ENCODE measurements around the gene SQSTM1. TPM values are rescaled to one million over a fixed set of nuclear protein-coding genes. Genes with fewer than 3 reads are reported as not detected.

The SQSTM1 gene
- total and polyA plus RNA-seq, 9 of the 15 experiments (the other 6 are each of a cell fraction or from before 2014, with no cell fraction given) = 5.6 to 148 (median 64.0) TPM

DNA sequence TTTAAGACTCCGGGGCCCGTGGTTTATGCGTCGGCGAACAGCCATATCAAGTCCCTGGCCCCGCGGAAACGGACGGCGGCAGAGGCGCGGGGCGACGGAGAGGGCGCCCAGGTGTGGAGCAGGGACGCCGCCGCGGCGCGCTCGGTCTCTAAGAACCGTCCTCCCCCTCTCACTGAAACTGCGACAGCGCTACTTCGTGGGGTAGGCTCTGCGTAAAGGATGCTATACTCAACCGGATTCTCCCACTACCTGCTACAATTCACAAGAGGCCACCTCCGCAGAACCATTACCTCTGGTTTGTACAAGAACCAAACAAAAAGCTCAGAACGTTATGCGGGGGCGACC lies 37.5 kb downstream of the SQSTM1 start:
- H4K20me1 ChIP-seq (replicated peaks; ENCODE audit: control insufficient read depth, insufficient read depth, low read length) = no peaks in the 10 kb centered on the region
- no peaks in the 10 kb centered on the region for H3K9me1 ChIP-seq (ENCODE audit: control insufficient read depth, insufficient read depth, low read length)
- H3K79me2 ChIP-seq (ENCODE audit: control insufficient read depth, insufficient read depth, low read length) = peaks cover 19% of the 10 kb centered on the region
- POLR2A ChIA-PET = no interaction called here
- FAIRE-seq = no peak
- peak; percentile 77 for ATAC-seq
- no peaks in the 10 kb centered on the region for H3K27me3 ChIP-seq (ENCODE audit: control insufficient read depth in 2 of 2, insufficient read depth in 2 of 2, low read length in 2 of 2)
- intact Hi-C loops (cut with micrococcal nuclease) (loop anchor here (5.0 kb wide), 2 partner anchors 36 to 234 kb away; partner anchors contain the start of gene SQSTM1), in situ Hi-C loops (cut with MboI) (no loop called here)
- no peaks in the 10 kb centered on the region for H3K9me3 ChIP-seq (replicated peaks; ENCODE audit: control insufficient read depth, insufficient read depth, low read depth, low read length)
- H3K4me1 ChIP-seq (replicated peaks in 1 of 2; ENCODE audit: control insufficient read depth in 2 of 2, insufficient read depth in 2 of 2, low read length in 2 of 2) = peaks cover 6 to 25% of the 10 kb centered on the region in 2 experiments; a peak in 4 of 5 replicates
- WGBS (ENCODE audit: insufficient coverage, low coverage, missing lambda C conversion rate) = under 1% methylated on average over 32 of the region's 32 CpGs
- CTCF ChIA-PET (ENCODE audit: low intra/inter-chr PET ratio) = no interaction called here
- H3K27ac ChIP-seq (ENCODE audit: extremely low read depth, low read depth, low read length) = peak overlapping the region; percentile 84
- peak overlapping the region; percentile 100 for H2AFZ ChIP-seq (ENCODE audit: low read depth, low read length)
- BruUV-seq (replicated peaks) = TSS peak; percentile 34
- peak overlapping the region; percentile 43 to 95 for H3K9ac ChIP-seq (ENCODE audit: insufficient read depth in 1 of 2, low read depth in 2 of 2, low read length in 2 of 2)
- H3K4me2 ChIP-seq (ENCODE audit: insufficient read depth, low read length) = peak overlapping the region; percentile 90
- peaks cover 22% of the 10 kb centered on the region; the same call in 2 of the 3 replicates for H3K36me3 ChIP-seq (ENCODE audit: control insufficient read depth, insufficient read depth, low read length)
- peak overlapping the region; percentile 94 for H3K4me3 ChIP-seq
- peak; percentile 53 to 68 (median 60) for DNase-seq (ENCODE audit: extremely low read depth in 1 of 4, low spot score in 3 of 4)
- TF ChIP-seq, protein P1, sequence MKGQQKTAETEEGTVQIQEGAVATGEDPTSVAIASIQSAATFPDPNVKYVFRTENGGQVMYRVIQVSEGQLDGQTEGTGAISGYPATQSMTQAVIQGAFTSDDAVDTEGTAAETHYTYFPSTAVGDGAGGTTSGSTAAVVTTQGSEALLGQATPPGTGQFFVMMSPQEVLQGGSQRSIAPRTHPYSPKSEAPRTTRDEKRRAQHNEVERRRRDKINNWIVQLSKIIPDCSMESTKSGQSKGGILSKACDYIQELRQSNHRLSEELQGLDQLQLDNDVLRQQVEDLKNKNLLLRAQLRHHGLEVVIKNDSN (CRISPR knock-in tag; IDR thresholded peaks at IDR 0.05) = 0 out of 2 replicates have a peak, but pooled peaks have one; percentile 2
- TF ChIP-seq ZFX (CRISPR knock-in tag; IDR thresholded peaks at IDR 0.05) (no peak), SMAD4 (CRISPR knock-in tag; conservative IDR thresholded peaks at IDR 0.05) (0 out of 2 replicates have a peak, but pooled peaks have one; percentile 3), TRIM28 (IDR thresholded peaks at IDR 0.05) (no peak), EHMT2 (IDR thresholded peaks at IDR 0.05) (no peak), RAD21 (CRISPR knock-in tag; conservative IDR thresholded peaks at IDR 0.05 in 1 of 2, IDR thresholded peaks at IDR 0.05 in 1 of 2) (0 out of 4 replicates have a peak, but pooled peaks of 1 of the 2 experiments have one; percentile 1), ETV1 (tag; conservative IDR thresholded peaks at IDR 0.05; ENCODE audit: low read depth) (no peak), EGR1 (conservative IDR thresholded peaks at IDR 0.05) (no peak), CCNT2 (IDR thresholded peaks at IDR 0.05; ENCODE audit: borderline replicate concordance, extremely low read depth, insufficient read length, low read depth, low read length) (no peak), ZNF586 (CRISPR knock-in tag; conservative IDR thresholded peaks at IDR 0.05) (no peak), FUS (optimal IDR thresholded peaks at IDR 0.05; ENCODE audit: low read depth, low read length) (no peak), MLLT1 (IDR thresholded peaks at IDR 0.05) (no peak)

All from K562 (cell line).